GM21390 (cell line): ENCODE data around the gene SOS2.

Experiments
- ATAC-seq: cut with Tn5 transposase; IDR thresholded peaks from one replicate; pipeline ENCODE4 v1.9.1; 2021; ENCODE audit not compliant: unreplicated experiment

Gene SOS2

DNA sequence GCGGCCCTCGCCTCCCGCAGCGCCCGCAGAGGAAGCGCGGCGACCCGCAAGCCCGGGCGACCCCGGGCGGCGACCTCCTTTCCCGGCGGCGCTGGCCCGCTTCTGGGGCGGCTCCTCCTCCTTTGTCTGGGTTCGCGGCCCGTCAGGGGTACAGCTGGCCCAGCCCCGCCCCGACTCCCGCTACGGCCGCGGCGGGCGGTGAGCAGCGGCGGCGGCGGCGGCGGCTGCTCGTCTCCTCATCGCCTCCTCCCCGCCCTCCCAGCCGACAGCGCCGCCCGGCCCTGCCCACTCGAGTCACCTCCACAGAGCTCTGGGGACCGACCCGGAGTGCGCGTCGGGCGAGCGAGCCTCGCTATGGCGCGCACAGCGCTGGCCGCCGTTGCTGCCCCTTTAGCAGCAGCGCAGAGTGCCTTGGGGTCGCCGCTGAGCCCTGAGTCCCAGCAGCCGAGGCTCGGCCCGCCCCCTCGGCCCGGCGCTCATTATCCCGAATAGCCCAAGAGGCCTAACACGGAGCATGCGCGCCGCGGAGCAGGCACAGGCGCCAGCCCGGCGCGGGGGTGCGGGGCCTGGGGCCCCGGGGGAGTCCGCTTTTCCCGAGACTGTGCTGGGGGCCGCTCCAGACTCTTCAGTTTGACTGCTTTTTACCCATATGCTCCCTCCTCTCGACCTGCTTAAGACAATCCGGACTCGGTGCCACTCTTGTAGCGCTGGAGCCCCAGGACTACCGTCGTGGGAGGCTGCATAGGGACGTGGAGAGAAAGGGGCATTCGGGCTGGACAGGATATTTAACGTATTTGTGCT is at the start of gene SOS2:
SOS2 (minus strand) TSS at position 104 of the 801 bp plus-strand sequence. CDS start 295 bp downstream, outside the sequence.
- ATAC-seq = peak; percentile 82

DNA sequence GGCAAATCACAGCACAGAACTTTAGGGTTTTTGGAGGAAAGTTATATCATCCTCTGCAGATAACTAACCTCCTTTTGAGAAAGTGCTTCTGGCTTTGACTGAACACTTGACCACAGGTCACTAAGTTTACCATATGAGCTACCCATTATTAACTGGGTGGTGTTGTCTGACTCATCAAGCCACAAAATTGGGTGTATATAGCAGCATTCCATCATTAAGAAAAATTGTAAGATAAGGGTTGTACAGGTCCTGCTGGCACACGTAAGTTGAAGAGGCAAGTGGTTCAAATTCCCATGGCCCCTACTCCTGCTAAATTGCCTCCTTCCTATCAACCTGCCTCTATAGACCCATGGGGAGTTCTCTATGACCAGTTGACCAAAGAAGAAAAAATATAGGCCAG is 41.1 kb upstream of the SOS2 start:
- no peak for ATAC-seq

DNA sequence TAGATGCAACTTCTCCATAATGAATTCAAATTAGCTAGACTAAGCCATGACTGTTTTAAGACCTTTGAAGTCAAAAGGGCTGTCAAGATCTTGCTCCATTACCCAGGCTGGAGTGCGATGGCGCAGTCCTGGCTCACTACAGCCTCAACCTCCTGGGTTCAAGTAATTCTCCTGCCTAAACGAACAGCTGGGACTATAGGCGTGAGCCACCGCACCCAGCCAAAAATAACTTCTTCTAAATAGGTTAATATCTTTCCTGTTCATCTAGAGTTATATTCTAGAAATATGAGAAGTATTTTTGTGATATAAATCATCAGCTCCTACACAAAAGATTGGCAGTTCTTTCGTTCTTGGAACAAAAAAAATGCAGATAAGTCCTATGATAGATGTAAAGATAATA is 39.6 kb upstream of the SOS2 start:
- ATAC-seq = no peak

DNA sequence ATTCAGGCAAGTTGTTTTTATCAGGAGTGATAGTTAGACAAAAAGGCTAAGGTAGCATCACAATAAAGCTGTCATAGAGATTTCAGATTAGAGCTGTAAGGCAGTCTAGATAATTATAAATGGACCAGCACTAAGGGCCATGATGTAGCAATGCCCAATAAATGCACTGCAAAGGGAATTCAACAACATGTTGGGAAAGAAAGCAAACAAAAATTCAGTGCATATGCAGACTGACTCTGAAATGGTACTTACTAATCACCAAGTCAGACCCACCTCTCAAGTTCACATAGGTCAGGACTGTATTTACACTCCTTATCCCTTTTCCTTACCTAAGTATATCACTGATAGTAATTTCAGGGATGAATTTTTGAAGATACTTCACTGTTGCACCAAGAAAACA is 33.7 kb upstream of the SOS2 start:
- no peak for ATAC-seq

DNA sequence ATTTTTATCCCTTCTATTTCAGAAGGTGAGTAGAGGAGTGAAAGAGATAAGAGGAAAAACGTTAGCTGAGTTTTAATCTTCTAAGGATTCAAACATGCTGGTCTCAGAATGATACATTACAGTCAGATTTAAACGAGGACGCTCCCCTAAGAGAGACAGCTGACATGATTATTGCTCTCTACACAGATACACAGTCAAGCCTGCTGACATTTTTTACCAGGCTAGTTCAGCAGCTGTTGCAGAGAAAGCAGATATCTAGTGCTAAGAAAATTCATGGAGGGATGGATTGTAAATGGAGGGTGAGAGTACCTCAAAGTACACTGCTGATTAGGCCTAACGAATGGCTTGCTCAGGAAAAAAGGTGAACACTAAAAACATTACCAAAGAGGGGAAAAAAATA is 31.9 kb upstream of the SOS2 start:
- ATAC-seq = no peak

DNA sequence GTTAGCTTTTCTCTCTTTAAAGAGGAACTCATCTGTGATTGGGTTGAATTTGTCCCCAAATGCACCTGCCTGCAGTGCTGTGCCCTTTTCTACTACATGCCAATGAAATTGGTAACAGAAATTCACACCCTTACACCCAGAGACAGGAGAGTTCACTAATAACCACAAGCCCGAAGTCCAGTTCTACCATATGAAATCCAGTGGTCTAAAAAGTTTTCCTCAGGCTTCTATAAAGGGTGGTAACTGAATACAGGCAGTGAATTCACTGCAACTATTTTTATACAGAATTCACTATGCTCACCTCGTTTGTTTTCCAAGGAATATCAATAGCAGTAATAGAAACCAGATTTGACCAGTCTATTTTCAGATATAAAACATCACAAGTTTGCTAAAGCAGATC is 31.5 kb upstream of the SOS2 start:
- ATAC-seq = no peak

DNA sequence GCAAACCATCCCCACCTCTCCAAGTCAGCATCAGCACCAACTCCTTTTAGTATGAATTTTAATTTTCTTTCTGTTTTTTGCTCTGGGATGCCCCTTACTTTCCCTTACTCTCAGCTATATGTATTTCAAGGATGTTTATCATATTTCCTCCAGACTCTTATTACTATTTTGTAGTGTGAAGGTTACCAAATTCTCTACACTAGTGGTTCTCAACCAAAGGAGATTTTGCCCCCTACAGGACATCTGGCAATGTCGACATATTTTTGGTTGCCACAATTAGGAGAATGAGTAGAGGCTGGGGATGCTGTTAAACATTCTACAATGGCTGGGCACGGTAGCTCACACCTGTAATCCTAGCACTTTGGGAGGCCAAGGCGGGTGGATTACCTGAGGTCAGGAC is 29.1 kb upstream of the SOS2 start:
- ATAC-seq = no peak

DNA sequence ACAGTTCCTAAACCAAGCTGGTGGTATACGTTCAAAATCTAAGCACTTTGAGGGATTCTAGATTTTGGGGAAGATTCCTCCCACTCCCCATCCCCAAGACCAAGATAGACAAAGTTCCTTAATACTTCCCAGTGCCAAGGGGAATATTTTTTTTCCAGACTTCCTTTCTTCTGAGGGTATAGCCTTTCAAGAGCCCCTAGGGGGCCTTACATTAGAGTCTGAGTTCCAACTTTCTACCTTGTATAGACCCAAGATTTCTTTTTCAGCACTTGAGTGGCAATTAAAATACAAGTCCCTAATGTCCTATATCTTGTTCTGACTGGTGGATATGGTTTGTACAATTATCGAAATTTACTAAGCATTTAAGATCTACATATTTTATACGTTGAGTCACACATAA is 28.7 kb upstream of the SOS2 start:
- no peak for ATAC-seq

DNA sequence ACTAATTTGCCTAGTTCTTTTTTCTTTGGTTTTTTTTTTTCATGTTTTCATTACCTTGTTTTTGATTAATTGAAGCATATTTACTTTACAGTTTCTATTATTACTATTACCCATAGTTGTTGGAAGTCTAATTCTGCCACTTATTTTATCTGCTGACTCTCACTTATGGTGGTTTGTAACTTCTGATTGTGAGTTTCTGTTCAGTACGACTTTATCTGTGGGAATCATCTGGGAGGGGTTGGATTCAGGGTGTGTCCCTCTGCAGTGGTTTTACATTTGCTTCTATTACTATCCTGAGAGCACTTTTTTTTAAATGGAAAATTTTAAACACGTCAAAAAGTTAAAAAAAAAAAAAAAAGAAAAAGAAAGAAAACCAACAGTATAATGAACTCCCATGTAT is 26.4 kb upstream of the SOS2 start:
- ATAC-seq = no peak

DNA sequence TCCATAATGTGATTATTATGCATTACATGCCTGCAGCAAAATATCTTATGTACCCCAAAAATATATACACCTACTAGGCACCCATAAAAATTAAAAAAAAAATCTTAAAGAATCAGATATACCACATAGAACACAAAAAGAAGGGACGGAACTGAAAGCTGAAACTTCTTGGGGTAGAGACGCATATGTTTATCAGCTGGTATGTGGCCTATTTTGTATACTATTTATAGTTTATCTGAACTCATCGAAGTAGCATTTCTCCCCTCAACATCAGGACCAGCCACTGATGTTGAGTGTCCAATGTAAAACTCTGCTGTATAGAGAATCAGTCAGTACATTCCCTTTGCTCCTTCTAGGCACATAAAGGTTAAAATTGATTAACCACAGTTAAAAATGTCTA is 22.9 kb upstream of the SOS2 start:
- ATAC-seq = no peak

DNA sequence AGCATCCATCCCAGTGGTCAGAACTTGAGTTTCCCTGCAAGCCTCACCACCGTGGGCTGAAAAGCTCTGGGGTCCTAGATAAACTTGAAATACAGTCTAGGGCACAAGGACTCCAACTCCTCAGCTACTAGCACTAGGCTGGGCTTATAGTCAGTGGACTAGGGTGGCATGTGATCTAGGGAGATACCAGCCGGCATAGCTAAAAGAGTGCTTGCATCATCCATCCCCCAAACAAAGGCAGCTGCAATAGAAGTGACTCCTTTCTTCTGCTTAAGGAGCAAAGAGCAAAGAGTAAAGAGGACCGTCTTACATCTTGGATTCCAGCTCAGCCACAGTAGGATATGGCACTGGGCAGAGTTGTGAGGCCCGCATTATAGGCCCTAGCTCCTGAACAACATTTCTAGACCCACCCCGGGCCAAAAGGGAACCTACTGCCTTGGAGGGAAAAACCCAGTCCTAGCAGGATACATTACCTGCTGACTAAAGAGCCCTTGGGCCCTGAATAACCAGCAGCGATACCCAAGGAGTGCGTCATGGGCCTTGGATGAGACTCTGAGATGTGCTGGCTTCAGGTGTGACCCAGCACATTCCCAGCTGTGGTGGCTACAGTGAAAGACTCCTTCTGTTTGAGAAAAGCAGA is 17.9 kb upstream of the SOS2 start:
- ATAC-seq = no peak

DNA sequence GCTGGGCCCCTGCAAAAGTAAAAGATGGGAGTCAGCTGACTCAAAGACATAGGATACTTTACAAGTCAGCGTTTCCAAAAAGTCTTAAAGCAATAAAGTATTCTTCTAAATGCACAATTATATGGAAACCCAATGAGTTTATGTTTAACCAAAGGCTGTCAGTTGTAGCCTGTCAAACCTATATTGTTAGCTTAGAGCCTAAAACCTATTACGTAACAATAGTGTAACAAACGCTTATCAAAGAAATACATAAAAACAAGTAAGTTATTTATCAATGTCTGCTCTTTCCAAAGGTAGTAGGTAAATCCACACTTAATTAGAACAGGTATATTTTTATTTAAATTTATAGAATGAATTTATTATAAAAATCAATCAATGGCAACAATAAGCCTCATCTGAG is 15.9 kb upstream of the SOS2 start:
- no peak for ATAC-seq

DNA sequence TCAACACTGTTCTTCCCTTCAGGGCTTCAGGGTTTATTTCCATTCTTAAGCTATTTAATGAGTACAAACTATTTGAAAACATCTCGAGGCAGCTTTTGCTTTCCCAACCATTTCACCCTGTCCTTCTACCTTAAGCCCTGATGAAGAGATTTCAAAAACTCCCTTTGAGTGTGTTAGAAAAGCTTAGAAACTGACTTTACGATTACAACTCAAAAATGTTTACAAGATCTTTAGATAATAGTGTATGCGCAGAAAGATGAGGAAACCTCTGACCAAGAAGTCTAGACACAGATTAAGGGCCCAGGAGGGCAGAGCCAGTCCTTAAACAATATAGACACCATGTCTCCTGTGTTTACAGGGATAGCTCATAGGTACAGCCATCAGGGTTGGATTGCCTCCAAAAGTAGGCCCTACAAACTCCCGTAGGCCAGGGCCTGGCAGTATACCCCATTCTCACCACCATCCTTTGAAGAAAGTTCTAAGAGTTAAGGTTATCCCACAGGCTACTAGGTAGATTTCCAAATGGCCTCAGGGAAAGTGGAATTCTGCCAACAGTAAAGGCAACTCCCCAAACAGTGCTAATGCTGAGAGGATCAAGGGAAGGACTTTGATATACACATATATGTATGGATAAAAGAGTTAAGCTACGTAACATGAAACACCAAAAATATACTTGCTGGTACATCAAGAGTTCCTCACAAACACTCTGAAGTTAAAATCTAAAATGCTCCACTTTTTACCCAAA is 11.4 kb upstream of the SOS2 start:
- ATAC-seq = no peak

DNA sequence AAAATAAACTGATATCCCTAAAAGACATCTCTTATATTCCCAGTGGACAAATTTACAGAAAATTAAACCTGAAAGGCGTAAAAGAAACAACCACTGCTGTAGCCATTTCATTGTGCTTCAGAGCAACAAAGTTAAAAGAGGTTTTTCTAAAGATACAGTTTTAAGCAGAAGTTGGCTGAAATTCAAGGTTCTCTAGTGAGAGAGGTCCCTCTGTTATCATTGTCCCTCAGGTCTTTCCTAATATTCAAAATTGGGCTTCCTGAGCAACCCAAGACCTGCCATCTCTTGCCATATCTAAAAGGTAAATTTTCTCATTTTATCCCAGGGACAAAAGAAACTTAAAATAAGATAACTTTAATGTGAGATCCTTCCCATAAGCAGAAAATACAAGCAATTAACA is 10.7 kb upstream of the SOS2 start:
- no peak for ATAC-seq

DNA sequence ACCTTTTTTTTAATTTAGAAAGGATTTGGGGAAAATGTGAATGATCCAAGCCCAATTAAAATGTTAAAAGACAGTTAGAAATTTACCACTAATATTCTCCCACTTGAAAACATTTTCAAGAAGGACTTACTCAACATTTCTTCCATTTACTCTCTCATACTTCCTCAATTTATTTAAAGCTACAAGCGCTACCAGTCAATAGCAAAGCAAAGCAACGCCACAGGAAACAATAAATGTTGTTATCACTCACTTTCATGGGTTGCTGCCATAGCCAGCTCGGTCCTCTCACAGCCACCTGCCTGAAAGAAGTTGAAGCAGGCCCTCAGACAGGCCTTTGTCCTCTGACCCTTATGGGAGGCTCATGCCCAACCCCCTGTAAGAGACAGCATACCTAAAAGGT is 6.0 kb upstream of the SOS2 start:
- ATAC-seq = no peak

DNA sequence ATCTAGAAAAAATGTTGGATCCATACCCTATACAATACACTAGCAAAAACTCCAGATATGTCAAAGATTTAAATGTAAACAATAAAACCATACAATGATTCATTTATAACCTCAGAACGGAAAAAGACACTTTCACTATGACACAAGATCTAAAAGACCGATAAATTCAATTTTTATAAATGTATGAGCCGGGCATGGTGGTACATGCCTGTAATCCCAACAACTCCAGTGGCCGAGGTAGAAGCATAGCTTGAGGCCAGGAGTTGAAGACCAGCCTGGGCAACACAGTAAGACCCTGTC is 2.5 kb upstream of the SOS2 start:
- no peak for ATAC-seq

DNA sequence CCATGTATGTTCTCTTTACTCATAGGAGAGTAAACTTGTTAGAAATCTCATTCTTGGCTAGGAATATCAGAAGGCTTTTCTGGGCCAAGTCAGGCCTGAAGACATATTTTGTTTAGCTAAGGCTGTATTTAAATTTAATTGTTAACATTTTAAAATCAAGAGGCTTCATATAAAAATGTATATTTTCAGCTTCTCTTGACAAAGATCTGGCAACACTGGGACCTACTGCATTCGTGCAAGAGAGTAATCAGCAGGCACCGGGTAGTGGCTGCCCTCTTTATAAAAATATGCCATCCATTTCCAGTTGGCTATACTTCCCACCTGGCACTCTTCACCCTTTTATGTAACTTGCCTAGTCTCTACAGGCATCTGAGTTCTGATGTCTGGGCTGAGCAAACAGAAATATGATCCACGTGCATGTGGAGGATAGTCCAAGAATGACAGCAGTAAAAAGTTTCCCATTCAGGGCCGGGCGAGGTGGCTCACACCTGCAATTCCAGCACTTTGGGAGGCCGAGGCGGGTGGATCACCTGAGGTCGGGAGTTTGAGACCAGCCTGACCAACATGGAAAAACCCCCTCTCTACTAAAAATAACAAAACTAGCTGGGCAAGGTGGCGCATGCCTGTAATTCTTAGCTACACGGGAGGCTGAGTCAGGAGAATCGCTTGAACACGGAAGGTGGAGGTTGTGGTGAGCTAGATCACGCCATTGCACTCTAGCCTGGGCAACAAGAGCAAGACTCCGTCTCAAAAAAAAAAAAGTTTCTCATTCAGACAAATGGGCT is 2.0 kb upstream of the SOS2 start:
- ATAC-seq = no peak

DNA sequence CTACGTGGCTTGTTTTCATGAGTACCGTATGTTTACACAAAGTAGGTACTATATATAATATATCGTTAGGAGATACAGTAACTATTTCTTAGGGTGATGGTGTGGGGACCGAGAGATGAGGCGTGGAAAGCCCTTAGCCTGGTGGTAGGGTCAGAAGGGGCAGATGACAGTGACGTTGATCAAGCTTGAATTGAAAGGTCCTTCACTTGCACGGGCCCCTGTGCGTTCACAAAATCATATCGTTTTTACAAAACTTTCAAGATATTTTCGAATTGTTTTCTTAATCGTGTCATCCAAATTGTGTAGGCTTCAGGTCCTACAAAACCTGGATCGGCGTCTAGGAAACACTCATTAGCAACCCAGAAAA is 881 bp upstream of the SOS2 start:
- ATAC-seq = no peak

DNA sequence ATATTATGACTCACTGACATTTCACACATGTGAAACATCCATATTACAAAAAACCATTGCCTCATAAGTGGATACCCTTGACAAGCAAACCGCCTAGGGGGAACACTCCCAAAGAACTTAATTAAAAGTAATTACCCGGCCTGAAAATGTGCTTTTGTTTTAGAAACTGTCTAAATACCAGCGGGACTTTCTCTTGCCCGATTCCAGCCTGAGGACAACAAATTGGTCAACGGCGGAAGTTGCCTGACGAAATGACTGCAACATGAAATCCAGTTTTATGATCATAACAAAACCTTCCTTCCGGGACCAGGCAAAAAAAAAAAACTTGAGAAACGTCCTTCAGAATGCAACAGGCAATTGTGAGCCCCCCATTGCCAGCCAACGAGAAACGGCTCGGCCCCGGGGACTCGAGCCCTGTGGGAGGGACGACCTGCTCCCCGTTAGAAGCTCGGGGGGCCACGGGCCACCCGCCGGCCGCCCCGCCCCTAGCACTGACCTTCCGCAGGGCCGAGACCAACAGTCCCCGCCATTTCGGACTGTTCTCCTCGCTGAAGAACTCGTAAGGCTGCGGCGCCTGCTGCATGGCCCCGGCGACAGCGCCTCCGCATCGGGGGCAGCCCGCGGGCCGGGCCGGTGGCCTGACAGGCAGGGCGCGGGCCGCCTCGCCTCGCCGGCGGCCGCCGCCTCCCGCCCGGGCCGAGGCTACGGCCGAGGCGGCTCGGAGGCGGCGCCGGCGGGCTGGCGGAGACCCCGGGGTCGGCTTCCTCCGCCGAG is 490 bp downstream of the SOS2 start:
- ATAC-seq = peak; percentile 33

DNA sequence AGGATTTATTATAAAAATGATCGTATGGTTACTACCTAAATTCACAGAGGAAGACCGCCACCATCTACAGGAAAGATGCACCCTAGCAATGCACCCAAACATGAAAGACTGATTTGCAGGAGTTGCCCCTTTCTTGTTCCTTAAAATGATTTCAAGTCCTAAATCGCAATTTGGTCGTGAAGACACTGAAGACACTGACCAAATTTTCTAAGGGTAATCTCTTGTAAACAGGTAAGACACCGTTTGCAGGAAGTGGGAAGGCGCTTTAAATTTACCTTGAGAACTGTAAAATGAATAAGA is 1.0 kb downstream of the SOS2 start:
- no peak for ATAC-seq

DNA sequence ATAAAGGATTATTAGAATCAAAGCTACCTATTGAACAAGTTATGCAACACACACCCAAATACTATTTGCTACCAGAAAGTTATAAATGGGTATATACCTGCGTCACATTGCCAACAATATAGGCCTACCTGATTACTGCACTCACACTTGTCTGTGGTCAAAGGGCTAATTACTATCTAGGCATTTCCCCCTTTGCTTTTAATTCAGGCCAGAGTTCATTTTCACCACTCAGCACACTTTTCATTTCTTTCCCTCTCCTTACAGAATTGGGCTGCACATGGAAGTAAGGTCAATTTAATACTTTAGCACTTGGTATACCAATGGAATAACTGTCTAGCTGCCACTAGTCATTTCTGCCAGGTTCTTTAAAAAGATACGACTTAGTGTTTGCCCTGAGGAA is 1.7 kb downstream of the SOS2 start:
- ATAC-seq = no peak
